Fibroblast of lung (primary cell): ENCODE results near the gene NCEH1.

ENCODE experiments used
- EZH2 ChIP-seq: IDR thresholded peaks from 2 replicates; pipeline ENCODE4 v1.5.1; 2012; ENCODE audit warnings: low read length, control low read depth, mild to moderate bottlenecking; ENCODE audit errors: missing control alignments
- TF ChIP-seq, protein P1 (sequence below), 2 donors: IDR thresholded peaks in 1 of 2; conservative IDR thresholded peaks in 1 of 2; 1 replicate in 1 of 2; 2 replicates in 1 of 2; pipeline ENCODE4 v1.5.1; 2011 to 2012; ENCODE audit warnings: low read length in 2 of 2, control low read depth in 1 of 2, inconsistent platforms in 1 of 2, low read depth in 1 of 2, mild to moderate bottlenecking in 1 of 2

DNA sequence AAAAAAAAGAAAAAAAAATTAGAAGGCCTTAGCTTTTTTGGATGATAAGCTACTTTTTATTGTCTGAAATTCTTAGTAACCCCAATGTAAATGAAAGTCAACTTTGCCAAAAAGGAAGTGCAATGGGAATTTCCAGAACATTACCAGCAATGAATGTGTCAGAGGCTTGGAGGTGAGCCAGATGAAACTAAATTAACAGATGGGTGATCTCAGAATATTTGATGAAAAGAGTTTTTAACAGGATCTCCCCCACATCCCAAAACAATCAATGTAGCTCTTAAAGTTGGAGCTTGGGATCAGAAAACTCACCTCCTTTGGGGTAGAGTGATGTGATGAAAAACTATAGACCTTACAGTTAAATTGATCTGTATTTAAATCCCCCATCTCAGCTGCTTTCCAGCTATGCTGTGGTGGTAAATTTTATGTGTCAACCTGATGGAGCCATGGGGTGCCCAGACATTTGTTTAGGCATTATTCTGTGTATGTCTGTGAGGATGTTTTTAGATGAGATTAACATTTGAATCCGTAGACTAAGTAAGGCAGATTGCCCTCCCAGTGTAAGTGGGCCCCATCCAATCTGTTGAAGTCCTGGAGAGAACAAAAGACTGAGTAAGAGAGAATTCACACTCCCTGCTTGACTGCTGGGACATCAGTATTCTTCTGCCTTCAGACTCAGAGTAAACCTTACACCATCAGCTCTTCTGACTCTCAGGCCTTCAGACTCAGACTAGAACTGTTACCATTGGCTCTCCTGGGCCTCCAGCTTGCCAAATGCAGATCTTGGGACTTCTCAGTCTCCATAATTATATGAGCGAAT is 103.4 kb downstream of the NCEH1 start:
- TF ChIP-seq, protein P1, sequence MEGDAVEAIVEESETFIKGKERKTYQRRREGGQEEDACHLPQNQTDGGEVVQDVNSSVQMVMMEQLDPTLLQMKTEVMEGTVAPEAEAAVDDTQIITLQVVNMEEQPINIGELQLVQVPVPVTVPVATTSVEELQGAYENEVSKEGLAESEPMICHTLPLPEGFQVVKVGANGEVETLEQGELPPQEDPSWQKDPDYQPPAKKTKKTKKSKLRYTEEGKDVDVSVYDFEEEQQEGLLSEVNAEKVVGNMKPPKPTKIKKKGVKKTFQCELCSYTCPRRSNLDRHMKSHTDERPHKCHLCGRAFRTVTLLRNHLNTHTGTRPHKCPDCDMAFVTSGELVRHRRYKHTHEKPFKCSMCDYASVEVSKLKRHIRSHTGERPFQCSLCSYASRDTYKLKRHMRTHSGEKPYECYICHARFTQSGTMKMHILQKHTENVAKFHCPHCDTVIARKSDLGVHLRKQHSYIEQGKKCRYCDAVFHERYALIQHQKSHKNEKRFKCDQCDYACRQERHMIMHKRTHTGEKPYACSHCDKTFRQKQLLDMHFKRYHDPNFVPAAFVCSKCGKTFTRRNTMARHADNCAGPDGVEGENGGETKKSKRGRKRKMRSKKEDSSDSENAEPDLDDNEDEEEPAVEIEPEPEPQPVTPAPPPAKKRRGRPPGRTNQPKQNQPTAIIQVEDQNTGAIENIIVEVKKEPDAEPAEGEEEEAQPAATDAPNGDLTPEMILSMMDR (conservative IDR thresholded peaks at IDR 0.05 in 1 of 2, IDR thresholded peaks at IDR 0.05 in 1 of 2; ENCODE audit: low read depth in 1 of 2, low read length in 2 of 2): no peak
- no peak for TF ChIP-seq EZH2
